Endothelial cell of umbilical vein (primary cell): ENCODE measurements around the gene MT1HL1.

Experiments used
- MYC ChIP-seq: IDR thresholded peaks from one replicate; pipeline ENCODE4 v1.6.1; 2011; ENCODE audit warnings: mild to moderate bottlenecking, low read depth, low read length
- POLR2A ChIP-seq: IDR thresholded peaks from 2 replicates; pipeline ENCODE4 v1.6.1; 2012; ENCODE audit warnings: low read depth, mild to moderate bottlenecking, control low read depth, low read length
- POLR2AphosphoS5 ChIP-seq: IDR thresholded peaks from 2 replicates; pipeline ENCODE4 v1.6.1; 2012; ENCODE audit warnings: low read depth, mild to moderate bottlenecking, control low read depth, low read length, moderate library complexity; ENCODE audit not compliant: insufficient read depth
- TF ChIP-seq, protein P1 (sequence below), 2 donors: IDR thresholded peaks; 1 replicate in 1 of 2; 2 replicates in 1 of 2; pipeline ENCODE4 v1.5.1; 2011; ENCODE audit warnings: low read length in 2 of 2, mild to moderate bottlenecking in 2 of 2, moderate library complexity in 2 of 2, control low read depth in 1 of 2, inconsistent platforms in 1 of 2, low read depth in 1 of 2; ENCODE audit not compliant: insufficient read depth in 1 of 2; ENCODE audit errors: extremely low read depth in 1 of 2
- TF ChIP-seq, protein P2 (sequence below): IDR thresholded peaks from 2 replicates; pipeline ENCODE4 v1.6.1; 2011; ENCODE audit not compliant: insufficient read depth, insufficient read length

- TF ChIP-seq, protein P1, sequence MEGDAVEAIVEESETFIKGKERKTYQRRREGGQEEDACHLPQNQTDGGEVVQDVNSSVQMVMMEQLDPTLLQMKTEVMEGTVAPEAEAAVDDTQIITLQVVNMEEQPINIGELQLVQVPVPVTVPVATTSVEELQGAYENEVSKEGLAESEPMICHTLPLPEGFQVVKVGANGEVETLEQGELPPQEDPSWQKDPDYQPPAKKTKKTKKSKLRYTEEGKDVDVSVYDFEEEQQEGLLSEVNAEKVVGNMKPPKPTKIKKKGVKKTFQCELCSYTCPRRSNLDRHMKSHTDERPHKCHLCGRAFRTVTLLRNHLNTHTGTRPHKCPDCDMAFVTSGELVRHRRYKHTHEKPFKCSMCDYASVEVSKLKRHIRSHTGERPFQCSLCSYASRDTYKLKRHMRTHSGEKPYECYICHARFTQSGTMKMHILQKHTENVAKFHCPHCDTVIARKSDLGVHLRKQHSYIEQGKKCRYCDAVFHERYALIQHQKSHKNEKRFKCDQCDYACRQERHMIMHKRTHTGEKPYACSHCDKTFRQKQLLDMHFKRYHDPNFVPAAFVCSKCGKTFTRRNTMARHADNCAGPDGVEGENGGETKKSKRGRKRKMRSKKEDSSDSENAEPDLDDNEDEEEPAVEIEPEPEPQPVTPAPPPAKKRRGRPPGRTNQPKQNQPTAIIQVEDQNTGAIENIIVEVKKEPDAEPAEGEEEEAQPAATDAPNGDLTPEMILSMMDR (IDR thresholded peaks at IDR 0.05; ENCODE audit: extremely low read depth in 1 of 2, insufficient read depth in 1 of 2, low read depth in 1 of 2, low read length in 2 of 2), result no peak
- no peak for TF ChIP-seq POLR2A
- no peak for TF ChIP-seq POLR2AphosphoS5
- TF ChIP-seq MYC, result no peak
- TF ChIP-seq, protein P2, sequence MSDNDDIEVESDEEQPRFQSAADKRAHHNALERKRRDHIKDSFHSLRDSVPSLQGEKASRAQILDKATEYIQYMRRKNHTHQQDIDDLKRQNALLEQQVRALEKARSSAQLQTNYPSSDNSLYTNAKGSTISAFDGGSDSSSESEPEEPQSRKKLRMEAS, result no peak
Observed at GRCh38 chr1:236980673-236981072, 23.6 kb downstream of the MT1HL1 start.
